HEK293T (cell line): Measurements from ENCODE around the gene OPHN1.

Experiments
- FOXK2 ChIP-seq: fragments of 450-650 bp; IDR thresholded peaks from 2 replicates; pipeline ENCODE4 v1.6.1; 2016; ENCODE audit warnings: mild to moderate bottlenecking
- HDGF ChIP-seq: fragments of 450-650 bp; IDR thresholded peaks from 2 replicates; pipeline ENCODE4 v1.6.1; 2017; ENCODE audit warnings: antibody characterized with exemption, borderline replicate concordance
- LEF1 ChIP-seq: fragments of 450-650 bp; IDR thresholded peaks from 2 replicates; pipeline ENCODE4 v1.6.1; 2017; ENCODE audit warnings: mild to moderate bottlenecking, borderline replicate concordance
- ZNF384 ChIP-seq: fragments of 450-650 bp; IDR thresholded peaks from 2 replicates; pipeline ENCODE4 v1.6.1; 2016

- TF ChIP-seq ZNF384: no peak
- no peak for TF ChIP-seq LEF1
- TF ChIP-seq FOXK2: no peak
- no peak for TF ChIP-seq HDGF
These were observed 343.0 kb downstream of the OPHN1 start for GRCh38 chrX:68090266-68090665.
